GM12873 (cell line): ENCODE results near the gene MISP3.

ENCODE experiments used
- CTCF ChIP-seq: IDR thresholded peaks from 2 replicates; pipeline ENCODE4 v1.5.1; 2012; ENCODE audit warnings: low read depth, mild to moderate bottlenecking, moderate library complexity, low read length, control low read depth; ENCODE audit not compliant: insufficient read depth; ENCODE audit errors: missing control alignments

Gene MISP3

GRCh38 chr19:14112051-14112808, 39.6 kb downstream of the MISP3 start:
- no peak for TF ChIP-seq CTCF

- TF ChIP-seq CTCF = no peak
These were observed 40.3 kb downstream of the MISP3 start for GRCh38 chr19:14112809-14113385.

GRCh38 chr19:14113762-14114414, 41.3 kb downstream of the MISP3 start:
- peak; percentile 59 for TF ChIP-seq CTCF

GRCh38 chr19:14114439-14114838, 41.9 kb downstream of the MISP3 start:
- no peak for TF ChIP-seq CTCF

GRCh38 chr19:14114854-14115253, 42.3 kb downstream of the MISP3 start:
- peak; percentile 62 for TF ChIP-seq CTCF

GRCh38 chr19:14115756-14116155, 43.2 kb downstream of the MISP3 start:
- TF ChIP-seq CTCF = no peak

GRCh38 chr19:14116525-14116917, 43.9 kb downstream of the MISP3 start:
- TF ChIP-seq CTCF = no peak
